ENCODE data around the gene TTLL10.

- TF ChIP-seq EZH2 (IDR thresholded peaks at IDR 0.05; ENCODE audit: insufficient read depth, poor library complexity, severe bottlenecking) (no peak), EZH2phosphoT487 (IDR thresholded peaks at IDR 0.05; ENCODE audit: insufficient read depth, low read depth) (no peak)
Observed at GRCh38 chr1:1225238-1225845, 51.7 kb downstream of the TTLL10 start.

Data from GM23248 (cell line).